Psoas muscle (tissue), 8 donors: ENCODE results near the gene STAMBPL1. TPM values are rescaled to one million over a fixed set of nuclear protein-coding genes. Genes with fewer than 3 reads are reported as not detected.

ENCODE experiments used
- ATAC-seq, 4 donors: fragments of 200-7000 bp; cut with Tn5 transposase; one replicate each; pipeline ENCODE4 v1.9.1; 2020; ENCODE audit warnings: moderate library complexity in 3 of 4, mild to moderate bottlenecking in 2 of 4
- DNase-seq, 2 donors: peaks; one replicate each; pipeline ENCODE4 v3.0.0-alpha.2; 2020
- H3K27ac ChIP-seq: fragments of 200-600 bp; one replicate; pipeline ENCODE4 v1.8.0; 2022
- H3K27me3 ChIP-seq, 3 donors: fragments of 200-600 bp in 1 of 3; one replicate each; pipeline versions ENCODE4 v1.6.1 to v1.8.0; 2013 to 2022; ENCODE audit warnings: low read length in 2 of 3, mild to moderate bottlenecking in 2 of 3, moderate library complexity in 1 of 3; ENCODE audit not compliant: insufficient read depth in 3 of 3
- H3K36me3 ChIP-seq, 2 donors: fragments of 200-600 bp in 1 of 2; one replicate each; pipeline versions ENCODE4 v1.6.1 to v1.8.0; 2013 to 2022; ENCODE audit warnings: low read depth in 1 of 2, mild to moderate bottlenecking in 1 of 2, moderate library complexity in 1 of 2; ENCODE audit not compliant: insufficient read depth in 1 of 2
- H3K4me1 ChIP-seq: fragments of 200-600 bp; one replicate; pipeline ENCODE4 v1.8.0; 2022
- H3K4me3 ChIP-seq: fragments of 200-600 bp; one replicate; pipeline ENCODE4 v1.8.0; 2022; ENCODE audit warnings: mild to moderate bottlenecking
- H3K9me3 ChIP-seq: fragments of 200-600 bp; one replicate; pipeline ENCODE4 v1.8.0; 2022
- whole genome bisulfite sequencing, 3 donors: extraction: QIAGEN DNeasy Blood & Tissue Kit; methylation state at CpG; one replicate each; pipeline versions ENCODE4 v1.1.6 to v1.1.7; 2013; 5-methylcytosine and 5-hydroxymethylcytosine counted together
- intact Hi-C, 2 donors: fragments of 100-400 bp; cut with DNase I; formaldehyde crosslinking; loops; one replicate each; pipeline versions ENCODE4 v1.11.0 to v1.14.2; 2022
- polyA plus RNA-seq, 3 donors: library from polyadenylated mRNA; stranded (reverse); fragments of 200-250 nt; gene quantifications; one replicate each; pipeline ENCODE4 v1.2.3, GENCODE V29; 2013
- total RNA-seq, 4 donors: library from RNA; stranded (reverse); fragmentation: NEBNext Ultra II Directional in 2 of 4; extraction: Animal tissue kit (Norgen Biotek cat#: 25700) in 2 of 4; gene quantifications; one replicate each; pipeline versions ENCODE4 v1.2.1 to v1.2.4, GENCODE V29; 2021 to 2023
- TF ChIP-seq, protein P1 (sequence below): fragments of 200-600 bp; IDR thresholded peaks from one replicate; pipeline ENCODE4 v1.8.0; 2022; ENCODE audit warnings: antibody characterized with exemption
- donor health status: healthy with polysubstance abuse.
- donor health status: DM: no; HTN: no; CAD: no; lungs with moderate emphysema.
- donor health status: Bipolar disorder and iron deficiency.
- donor health status: healthy.
- donor health status: DM: yes; HTN: yes; CAD: no.
- donor health status: DM: no; HTN: no; CAD: no.
- donor health status: DM: no; HTN: no; CAD: no.
- donor health status: DM: yes; HTN: yes; CAD: no.

The STAMBPL1 gene
- total and polyA plus RNA-seq, 7 donors: 0.23 to 1.4 (median 0.92) TPM

- TF ChIP-seq, protein P1, sequence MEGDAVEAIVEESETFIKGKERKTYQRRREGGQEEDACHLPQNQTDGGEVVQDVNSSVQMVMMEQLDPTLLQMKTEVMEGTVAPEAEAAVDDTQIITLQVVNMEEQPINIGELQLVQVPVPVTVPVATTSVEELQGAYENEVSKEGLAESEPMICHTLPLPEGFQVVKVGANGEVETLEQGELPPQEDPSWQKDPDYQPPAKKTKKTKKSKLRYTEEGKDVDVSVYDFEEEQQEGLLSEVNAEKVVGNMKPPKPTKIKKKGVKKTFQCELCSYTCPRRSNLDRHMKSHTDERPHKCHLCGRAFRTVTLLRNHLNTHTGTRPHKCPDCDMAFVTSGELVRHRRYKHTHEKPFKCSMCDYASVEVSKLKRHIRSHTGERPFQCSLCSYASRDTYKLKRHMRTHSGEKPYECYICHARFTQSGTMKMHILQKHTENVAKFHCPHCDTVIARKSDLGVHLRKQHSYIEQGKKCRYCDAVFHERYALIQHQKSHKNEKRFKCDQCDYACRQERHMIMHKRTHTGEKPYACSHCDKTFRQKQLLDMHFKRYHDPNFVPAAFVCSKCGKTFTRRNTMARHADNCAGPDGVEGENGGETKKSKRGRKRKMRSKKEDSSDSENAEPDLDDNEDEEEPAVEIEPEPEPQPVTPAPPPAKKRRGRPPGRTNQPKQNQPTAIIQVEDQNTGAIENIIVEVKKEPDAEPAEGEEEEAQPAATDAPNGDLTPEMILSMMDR: no peak
- H3K27me3 ChIP-seq: no peaks in the 10 kb centered on the region
- no peak for DNase-seq
- H3K4me1 ChIP-seq: no peaks in the 10 kb centered on the region
- WGBS, 3 donors: 75 to 82% (median 78%) methylated on average over 3 of the region's 3 CpGs
- no peak overlapping the region for H3K27ac ChIP-seq
- H3K4me3 ChIP-seq: no peak overlapping the region
- H3K36me3 ChIP-seq: no peaks in the 10 kb centered on the region
- no peak for ATAC-seq
- H3K9me3 ChIP-seq: no peaks in the 10 kb centered on the region
- intact Hi-C loops: no loop called here
Measured at GRCh38 chr10:88903715-88904114, 23.7 kb downstream of the STAMBPL1 start.

GRCh38 chr10:88906921-88907320, 26.9 kb downstream of the STAMBPL1 start:
- Histone ChIP-seq H3K4me3 (no peak overlapping the region), H3K27ac (no peak overlapping the region), H3K4me1 (no peaks in the 10 kb centered on the region), H3K36me3 (no peaks in the 10 kb centered on the region), H3K9me3 (no peaks in the 10 kb centered on the region), H3K27me3 (no peaks in the 10 kb centered on the region)
- no peak for DNase-seq
- WGBS, 3 donors: 51 to 65% (median 54%) methylated on average over 1 of the region's 1 CpG
- TF ChIP-seq, protein P1: no peak
- intact Hi-C loops: no loop called here
- no peak for ATAC-seq

GRCh38 chr10:88908194-88908593, 28.1 kb downstream of the STAMBPL1 start:
- 66 to 71% (median 71%) methylated on average over 4 of the region's 4 CpGs for whole genome bisulfite sequencing, 3 donors
- TF ChIP-seq, protein P1: no peak
- intact Hi-C loops: no loop called here

DNA sequence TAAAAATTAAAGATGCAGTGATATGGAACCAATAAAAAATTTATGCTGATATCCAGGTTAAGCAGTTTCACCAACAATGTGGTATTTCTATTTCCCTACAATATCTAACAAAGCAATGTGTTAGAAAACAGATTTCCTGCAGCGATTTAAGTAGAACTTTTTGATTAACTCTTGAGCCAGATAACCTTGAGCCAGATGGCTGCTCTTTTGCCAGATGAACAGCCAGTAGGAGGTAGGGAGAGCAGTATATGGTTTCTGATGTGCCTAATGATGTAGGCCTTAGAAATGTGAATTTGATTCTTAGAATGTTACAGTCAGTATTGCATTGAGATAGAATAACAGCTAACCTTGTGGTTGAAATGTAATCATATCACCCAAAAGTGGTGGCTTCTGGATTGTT, 31.1 kb downstream of the STAMBPL1 start:
- TF ChIP-seq, protein P1: no peak
- no peaks in the 10 kb centered on the region for H3K9me3 ChIP-seq
- H3K27me3 ChIP-seq: no peaks in the 10 kb centered on the region
- 26 to 32% (median 32%) methylated on average over 1 of the region's 1 CpG for WGBS, 3 donors
- ATAC-seq: no peak
- no peak for DNase-seq
- no peak overlapping the region for H3K4me3 ChIP-seq
- no peaks in the 10 kb centered on the region for H3K4me1 ChIP-seq
- intact Hi-C loops: no loop called here
- no peak overlapping the region for H3K27ac ChIP-seq
- H3K36me3 ChIP-seq: no peaks in the 10 kb centered on the region

More at GRCh38 chr10:88908194-88908593, 28.1 kb downstream of the STAMBPL1 start:
- no peaks in the 10 kb centered on the region for H3K4me1 ChIP-seq
- H3K27ac ChIP-seq: no peak overlapping the region
- H3K4me3 ChIP-seq: no peak overlapping the region
- H3K9me3 ChIP-seq: no peaks in the 10 kb centered on the region
- H3K27me3 ChIP-seq: no peaks in the 10 kb centered on the region
- ATAC-seq (no peak), DNase-seq (no peak)
- H3K36me3 ChIP-seq: no peaks in the 10 kb centered on the region

DNA sequence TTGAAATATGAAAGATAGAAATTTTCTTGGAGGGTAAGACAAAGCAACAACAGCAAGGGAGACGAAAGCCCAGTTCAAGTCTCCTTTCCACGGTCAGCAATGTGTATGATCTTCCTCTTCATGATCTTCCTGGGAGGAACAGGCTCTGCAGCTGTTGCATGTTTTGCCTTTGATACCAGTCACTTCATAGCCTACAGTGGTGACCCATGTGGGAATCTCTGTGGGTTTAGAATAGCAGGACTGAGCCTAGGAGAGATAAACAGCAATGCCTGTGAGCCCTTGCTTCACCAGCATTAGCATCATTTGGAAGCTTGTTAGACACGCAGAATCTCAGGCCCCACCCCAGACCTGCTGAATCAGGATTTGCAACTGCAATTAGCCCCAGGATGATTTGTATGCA, 31.8 kb downstream of the STAMBPL1 start:
- H3K4me3 ChIP-seq: no peak overlapping the region
- WGBS, 3 donors: 69 to 86% (median 79%) methylated on average over 3 of the region's 3 CpGs
- ATAC-seq (no peak), DNase-seq (no peak)
- H3K36me3 ChIP-seq: no peaks in the 10 kb centered on the region
- no peak overlapping the region for H3K27ac ChIP-seq
- TF ChIP-seq, protein P1: no peak
- no peaks in the 10 kb centered on the region for H3K27me3 ChIP-seq
- no peaks in the 10 kb centered on the region for H3K4me1 ChIP-seq
- H3K9me3 ChIP-seq: no peaks in the 10 kb centered on the region
- intact Hi-C loops: no loop called here
